GM12865 (cell line): ENCODE results near the gene COL25A1.

Source experiments
- DNase-seq: peaks from one replicate; pipeline ENCODE4 v3.0.0; 2010; ENCODE audit warnings: low read depth
- H3K4me3 ChIP-seq: 2 replicates; pipeline ENCODE4 v1.5.1; 2011; ENCODE audit warnings: mild to moderate bottlenecking, low read depth, low read length, control low read depth
- CTCF ChIP-seq: IDR thresholded peaks from 2 replicates; pipeline ENCODE4 v1.5.1; 2011; ENCODE audit warnings: low read length, control low read depth, low read depth, inconsistent platforms; ENCODE audit not compliant: insufficient read depth; ENCODE audit errors: missing control alignments

Gene COL25A1

GRCh38 chr4:109166126-109166525 is 136.3 kb downstream of the COL25A1 start:
- H3K4me3 ChIP-seq, result no peak overlapping the region
- no peak for DNase-seq
- no peak for TF ChIP-seq CTCF

GRCh38 chr4:109164011-109164410 is 138.4 kb downstream of the COL25A1 start:
- TF ChIP-seq CTCF, result no peak
- no peak overlapping the region for H3K4me3 ChIP-seq
- no peak for DNase-seq

GRCh38 chr4:109163493-109163892 is 139.0 kb downstream of the COL25A1 start:
- TF ChIP-seq CTCF, result no peak
- DNase-seq, result no peak
- no peak overlapping the region for H3K4me3 ChIP-seq

GRCh38 chr4:109162759-109163158 is 139.7 kb downstream of the COL25A1 start:
- DNase-seq, result no peak
- H3K4me3 ChIP-seq, result no peak overlapping the region
- no peak for TF ChIP-seq CTCF

GRCh38 chr4:109160494-109160893 is 142.0 kb downstream of the COL25A1 start:
- H3K4me3 ChIP-seq, result no peak overlapping the region
- TF ChIP-seq CTCF, result no peak
- DNase-seq, result no peak

GRCh38 chr4:109157696-109158095 is 144.8 kb downstream of the COL25A1 start:
- no peak for DNase-seq
- H3K4me3 ChIP-seq, result no peak overlapping the region
- no peak for TF ChIP-seq CTCF

GRCh38 chr4:109157205-109157604 is 145.3 kb downstream of the COL25A1 start:
- no peak overlapping the region for H3K4me3 ChIP-seq
- TF ChIP-seq CTCF, result no peak
- DNase-seq, result no peak
